GF-D8 (cell line): ENCODE results near the gene ARHGAP24.
"Not testable (repeated sequence)": the region's sequence is repeated elsewhere in the genome, so short reads cannot be mapped to it uniquely, and the experiment has no call there.

ENCODE experiments used
- DNase-seq: peaks from one replicate; lab custom pipeline; 2025; lab: John Stamatoyannopoulos, UW

The ARHGAP24 gene

GRCh38 chr4:85861064-85861765, 386.3 kb downstream of the ARHGAP24 start:
- no peak for DNase-seq

GRCh38 chr4:85862896-85863295, 387.9 kb downstream of the ARHGAP24 start:
- DNase-seq: no peak

GRCh38 chr4:85864259-85865205, 389.6 kb downstream of the ARHGAP24 start:
- no peak for DNase-seq

DNA sequence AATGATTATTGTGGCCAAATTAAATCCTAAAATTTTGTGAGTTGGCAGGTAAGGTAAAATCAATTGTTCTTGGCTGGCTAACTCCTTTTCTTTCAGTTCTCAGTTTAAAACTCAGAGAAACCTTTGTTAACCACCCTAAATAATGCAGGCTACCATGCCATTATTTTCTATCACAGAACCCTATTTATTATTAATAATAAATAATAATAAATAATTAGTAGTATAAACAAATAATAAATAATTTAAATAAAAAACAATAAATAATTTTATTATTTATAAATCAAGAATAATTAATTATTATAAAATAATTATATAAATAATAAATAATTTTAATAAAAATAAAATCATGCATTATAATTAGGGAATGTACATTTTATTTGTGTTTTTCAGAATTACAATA, 390.3 kb downstream of the ARHGAP24 start:
- DNase-seq: no peak

DNA sequence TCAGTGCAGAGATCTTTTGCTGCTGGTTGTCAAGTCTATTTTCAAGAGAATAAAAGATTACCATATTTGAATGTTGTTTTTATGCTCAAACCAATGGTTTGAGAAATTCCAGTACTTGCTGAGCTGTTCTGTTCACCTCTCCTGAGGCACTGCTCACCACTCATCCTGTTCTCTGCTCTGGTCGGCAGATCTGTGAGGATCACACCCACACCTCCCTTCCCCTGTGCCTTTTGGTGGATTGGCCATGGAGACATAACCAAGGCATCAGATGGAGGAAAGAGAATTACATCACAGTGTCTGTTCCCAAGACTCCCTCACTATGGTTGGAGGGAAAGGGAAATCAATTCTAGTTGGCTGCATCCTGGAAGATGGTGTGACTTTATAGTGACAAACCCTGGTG, 391.6 kb downstream of the ARHGAP24 start:
- no peak for DNase-seq

- no peak for DNase-seq
These were observed 392.3 kb downstream of the ARHGAP24 start for GRCh38 chr4:85867271-85867670.

- DNase-seq: no peak
These were observed 394.2 kb downstream of the ARHGAP24 start for GRCh38 chr4:85869181-85869580.

GRCh38 chr4:85870298-85871083, 395.5 kb downstream of the ARHGAP24 start:
- DNase-seq: no peak

DNA sequence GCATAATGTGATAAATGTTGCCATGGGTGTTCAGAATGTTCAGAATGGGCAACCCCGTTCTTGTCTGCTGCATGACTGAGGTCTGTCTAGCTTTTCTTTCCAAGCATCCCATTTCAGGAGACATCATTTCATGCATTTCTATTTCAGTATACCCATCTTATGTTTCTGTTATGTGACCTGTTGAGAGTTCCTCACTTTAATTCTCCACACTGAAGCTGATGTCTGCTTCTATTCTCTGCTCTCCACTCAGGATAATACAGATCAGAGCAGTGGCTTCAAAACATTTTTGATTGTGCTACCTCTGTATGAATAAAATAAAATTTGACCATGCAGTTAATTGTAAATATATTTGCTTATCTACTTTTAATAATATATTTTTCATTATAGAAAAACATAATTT, 398.6 kb downstream of the ARHGAP24 start:
- no peak for DNase-seq

DNA sequence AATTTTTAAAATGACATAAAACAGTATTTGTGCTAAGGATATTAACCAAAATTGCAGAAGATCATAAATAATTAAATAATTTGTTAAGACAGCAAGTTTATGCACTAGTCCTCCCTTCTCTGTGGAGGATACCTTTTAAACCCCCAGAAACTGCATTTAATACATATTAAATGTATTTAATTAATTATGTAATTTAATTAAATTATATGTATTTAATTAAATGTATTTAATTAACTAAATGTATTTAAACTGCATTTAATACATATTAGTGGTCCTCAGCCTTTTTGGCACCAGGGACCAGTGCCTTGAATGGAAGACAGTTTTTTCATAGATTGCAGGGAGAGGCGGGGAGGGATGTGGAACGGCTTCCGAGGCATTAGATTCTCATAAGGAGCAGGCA, 404.6 kb downstream of the ARHGAP24 start:
- DNase-seq: no peak

- no peak for DNase-seq
These were observed 408.2 kb downstream of the ARHGAP24 start for GRCh38 chr4:85883180-85883579.

DNA sequence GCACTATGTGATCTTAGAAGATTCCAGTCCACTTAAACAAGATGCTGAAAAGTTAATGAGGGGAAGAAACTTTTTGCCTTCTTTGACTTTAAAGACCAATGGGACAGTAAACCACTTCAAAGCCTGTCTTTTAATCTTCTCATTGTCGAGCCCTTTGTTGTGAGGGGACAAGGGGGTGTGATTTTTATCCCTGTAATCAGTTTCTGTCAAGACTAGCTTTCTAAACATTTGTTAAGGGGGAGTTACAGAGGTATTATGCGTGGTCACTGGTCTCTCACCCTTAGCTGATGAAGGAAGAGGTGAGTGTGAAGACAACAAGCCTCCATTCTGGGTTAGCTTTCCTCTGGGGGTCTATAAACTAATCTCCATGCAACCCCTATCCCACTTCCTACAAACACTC, 409.3 kb downstream of the ARHGAP24 start:
- DNase-seq: no peak

- no peak for DNase-seq
These were observed 411.7 kb downstream of the ARHGAP24 start for GRCh38 chr4:85886665-85887064.

GRCh38 chr4:85889314-85889713, 414.4 kb downstream of the ARHGAP24 start:
- no peak for DNase-seq

GRCh38 chr4:85895755-85896154, 420.8 kb downstream of the ARHGAP24 start:
- no peak for DNase-seq

- no peak for DNase-seq
These were observed 423.3 kb downstream of the ARHGAP24 start for GRCh38 chr4:85898231-85898630.

DNA sequence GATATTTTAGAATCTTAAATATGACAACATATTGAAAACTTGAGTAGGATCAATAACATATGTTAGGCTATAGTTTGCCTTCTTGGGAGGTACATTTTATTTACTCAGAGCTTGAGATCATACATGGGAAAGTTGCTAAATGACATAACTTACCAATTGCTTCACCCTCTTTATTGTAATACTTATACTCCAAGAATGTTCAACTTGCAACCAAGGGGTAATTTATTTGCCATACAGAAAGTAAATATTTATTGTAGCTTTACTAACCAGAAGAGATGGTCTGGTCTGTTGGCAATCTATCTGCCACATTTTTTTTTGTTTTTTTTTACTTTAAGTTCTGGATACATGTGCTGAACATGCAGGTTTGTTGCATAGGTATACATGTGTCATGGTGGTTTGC, 426.6 kb downstream of the ARHGAP24 start:
- no peak for DNase-seq

GRCh38 chr4:85902647-85903046, 427.7 kb downstream of the ARHGAP24 start:
- not testable (repeated sequence) for DNase-seq

DNA sequence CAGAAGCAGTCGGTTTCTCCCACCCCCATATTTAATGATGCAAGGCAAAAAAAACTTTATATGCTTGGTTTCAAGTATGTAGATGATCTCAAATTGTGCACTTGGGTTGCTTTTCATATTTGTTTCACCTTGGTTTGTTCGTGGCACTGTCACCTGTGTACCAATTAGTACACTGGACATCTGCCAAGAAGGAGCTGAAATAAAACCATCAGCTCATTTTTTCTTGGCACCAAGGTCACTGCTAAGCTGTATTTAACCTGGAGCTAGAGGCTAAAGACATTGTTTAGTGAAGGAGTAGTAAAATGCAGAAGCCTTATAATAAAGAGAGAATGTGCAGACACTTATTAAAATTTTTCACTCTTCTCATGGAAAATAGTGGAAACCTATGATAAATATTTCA, 430.8 kb downstream of the ARHGAP24 start:
- DNase-seq: no peak

- DNase-seq: no peak
These were observed 432.1 kb downstream of the ARHGAP24 start for GRCh38 chr4:85907001-85907400.

GRCh38 chr4:85909851-85910250, 434.9 kb downstream of the ARHGAP24 start:
- no peak for DNase-seq

- DNase-seq: no peak
These were observed 436.0 kb downstream of the ARHGAP24 start for GRCh38 chr4:85910985-85911384.
